HG03442 (cell line): ENCODE measurements around the gene MAPK1IP1L.
A peak's percentile ranks its signal among the peaks of the same experiment; 100 is the strongest.
"Not testable (repeated sequence)": the region's sequence is repeated elsewhere in the genome, so short reads cannot be mapped to it uniquely, and the experiment has no call there.

Experiments
- ATAC-seq: cut with Tn5 transposase; IDR thresholded peaks from one replicate; pipeline ENCODE4 v1.9.1; 2021; ENCODE audit warnings: mild to moderate bottlenecking, moderate library complexity; ENCODE audit not compliant: unreplicated experiment

MAPK1IP1L gene

DNA sequence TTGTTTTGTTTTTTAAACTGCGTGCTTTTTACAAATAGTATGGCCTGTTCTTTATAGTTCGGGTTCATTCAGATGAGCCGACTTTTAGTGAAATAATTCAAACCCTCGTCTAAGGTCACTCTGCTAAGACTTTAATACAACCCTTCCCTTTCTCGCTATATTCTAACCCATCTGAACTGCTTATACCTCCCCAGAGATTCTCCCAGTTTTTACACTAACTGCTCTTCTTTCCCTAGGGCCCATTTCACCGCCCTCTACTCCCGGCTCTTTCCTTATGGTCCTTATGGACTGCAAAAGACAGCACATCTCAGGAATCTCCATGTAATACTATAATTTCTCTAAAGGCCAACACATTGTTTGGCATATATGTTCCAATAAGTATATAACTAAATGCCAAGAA lies 2.1 kb downstream of the MAPK1IP1L start:
- ATAC-seq, result no peak

DNA sequence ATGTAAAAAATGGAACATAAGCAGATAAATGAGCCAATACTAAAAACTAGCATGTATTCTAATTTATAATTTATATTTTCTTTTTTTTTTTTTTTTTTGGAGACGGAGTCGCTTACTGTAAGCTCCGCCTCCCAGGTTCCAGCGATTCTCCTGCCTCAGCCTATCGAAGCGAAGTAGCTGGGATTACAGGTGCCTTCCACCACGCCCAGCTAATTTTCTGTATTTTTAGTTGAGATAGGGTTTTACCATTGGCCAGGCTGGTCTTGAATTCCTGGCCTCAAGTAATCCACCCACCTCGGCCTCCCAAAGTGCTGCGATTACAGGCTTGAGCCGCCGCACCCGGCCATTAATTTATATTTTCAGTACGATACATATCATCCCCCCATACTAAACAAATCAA lies 2.7 kb downstream of the MAPK1IP1L start:
- no peak for ATAC-seq

DNA sequence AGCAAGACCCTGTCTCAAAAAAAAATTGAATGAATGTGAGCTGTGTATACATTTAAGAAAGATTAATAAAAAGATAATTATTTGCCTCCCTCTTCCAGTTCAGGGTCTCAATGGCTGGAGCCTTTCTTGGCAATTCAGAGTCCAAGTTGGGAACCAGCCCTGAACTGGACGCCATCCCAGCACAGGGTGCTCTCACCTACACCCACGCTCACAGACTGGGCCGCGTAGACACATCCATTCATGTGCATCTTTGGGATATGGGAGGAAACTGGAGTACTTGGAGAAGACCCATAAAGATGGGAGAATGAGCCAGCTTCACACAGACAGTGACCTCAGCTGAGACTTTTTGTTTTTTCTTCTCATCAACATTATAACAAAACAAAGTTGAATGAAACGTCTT lies 6.5 kb downstream of the MAPK1IP1L start:
- no peak for ATAC-seq

DNA sequence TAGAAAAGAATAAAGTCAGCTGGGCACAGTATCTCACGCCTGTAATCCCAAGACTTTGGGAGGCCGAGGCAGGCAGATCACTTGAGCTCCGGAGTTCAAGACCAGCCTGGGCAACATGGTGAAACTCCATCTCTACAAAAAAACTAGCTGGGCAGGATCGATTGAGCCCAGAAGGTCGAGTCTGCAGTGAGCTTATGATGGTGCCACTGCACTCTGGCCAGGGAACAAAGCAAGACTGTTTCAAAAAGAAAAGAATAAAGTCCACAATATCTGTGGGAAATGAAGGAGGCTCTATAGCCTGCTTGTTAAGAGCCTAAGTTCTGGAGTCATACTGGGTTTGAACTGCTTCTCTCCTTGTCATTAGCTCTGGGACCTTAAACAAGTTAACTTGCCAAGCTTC lies 7.9 kb downstream of the MAPK1IP1L start:
- ATAC-seq, result no peak

DNA sequence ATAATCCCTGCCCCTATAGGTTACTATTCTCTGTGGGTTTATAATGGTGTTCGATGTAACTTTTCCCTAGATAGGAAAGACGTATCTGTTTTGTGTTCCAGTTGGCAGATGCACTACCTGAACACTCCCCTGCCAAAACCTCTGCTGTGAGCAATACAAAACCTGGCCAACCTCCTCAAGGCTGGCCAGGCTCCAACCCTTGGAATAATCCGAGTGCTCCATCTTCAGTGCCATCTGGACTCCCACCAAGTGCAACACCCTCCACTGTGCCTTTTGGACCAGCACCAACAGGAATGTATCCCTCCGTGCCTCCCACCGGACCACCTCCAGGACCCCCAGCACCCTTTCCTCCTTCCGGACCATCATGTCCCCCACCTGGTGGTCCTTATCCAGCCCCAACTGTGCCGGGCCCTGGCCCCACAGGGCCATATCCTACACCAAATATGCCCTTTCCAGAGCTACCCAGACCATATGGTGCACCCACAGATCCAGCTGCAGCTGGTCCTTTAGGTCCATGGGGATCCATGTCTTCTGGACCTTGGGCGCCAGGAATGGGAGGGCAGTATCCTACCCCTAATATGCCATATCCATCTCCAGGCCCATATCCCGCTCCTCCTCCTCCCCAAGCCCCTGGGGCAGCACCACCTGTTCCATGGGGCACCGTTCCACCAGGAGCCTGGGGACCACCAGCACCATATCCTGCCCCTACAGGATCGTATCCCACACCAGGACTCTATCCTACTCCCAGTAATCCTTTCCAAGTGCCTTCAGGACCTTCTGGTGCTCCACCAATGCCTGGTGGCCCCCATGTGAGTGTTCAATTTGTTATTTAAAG lies 11.3 kb downstream of the MAPK1IP1L start:
- ATAC-seq, result no peak

DNA sequence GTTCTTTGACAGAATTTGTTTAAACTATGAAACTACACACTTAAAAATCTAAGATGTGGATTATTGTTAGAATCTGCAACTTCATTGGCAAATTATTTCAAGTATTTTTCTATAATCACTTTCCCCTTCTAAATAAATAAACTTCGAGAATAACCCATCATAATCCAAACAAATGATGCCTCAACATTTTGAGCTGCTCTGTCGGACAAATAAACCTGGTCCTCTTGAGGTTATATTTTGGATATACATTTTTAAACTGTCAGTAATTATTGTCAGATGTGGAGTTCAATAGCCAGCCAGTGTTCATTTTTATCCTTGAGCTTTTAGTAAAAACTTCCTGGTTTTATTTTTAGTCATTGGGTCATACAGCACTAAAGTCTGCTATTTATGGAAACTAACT lies 13.4 kb downstream of the MAPK1IP1L start:
- ATAC-seq, result not testable (repeated sequence)

DNA sequence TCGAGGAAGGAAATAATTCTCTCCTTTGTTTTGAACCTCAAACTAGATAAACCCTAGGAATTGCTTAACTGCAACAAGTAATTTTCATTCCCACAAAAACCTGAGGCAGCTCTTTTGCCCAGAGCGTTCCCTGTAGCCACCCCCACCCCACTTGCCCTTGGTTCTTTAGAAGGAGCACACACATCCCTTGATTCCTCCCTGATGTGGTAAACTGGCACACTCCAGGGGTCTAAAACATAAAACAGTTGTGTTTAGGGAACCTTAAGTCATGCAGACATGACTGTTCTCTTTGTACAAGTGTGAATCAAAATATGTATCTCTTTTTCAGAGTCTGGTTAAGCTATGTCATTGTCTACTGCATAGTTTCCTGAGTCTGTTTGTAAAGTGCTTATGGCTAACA lies 14.0 kb downstream of the MAPK1IP1L start:
- no peak for ATAC-seq

DNA sequence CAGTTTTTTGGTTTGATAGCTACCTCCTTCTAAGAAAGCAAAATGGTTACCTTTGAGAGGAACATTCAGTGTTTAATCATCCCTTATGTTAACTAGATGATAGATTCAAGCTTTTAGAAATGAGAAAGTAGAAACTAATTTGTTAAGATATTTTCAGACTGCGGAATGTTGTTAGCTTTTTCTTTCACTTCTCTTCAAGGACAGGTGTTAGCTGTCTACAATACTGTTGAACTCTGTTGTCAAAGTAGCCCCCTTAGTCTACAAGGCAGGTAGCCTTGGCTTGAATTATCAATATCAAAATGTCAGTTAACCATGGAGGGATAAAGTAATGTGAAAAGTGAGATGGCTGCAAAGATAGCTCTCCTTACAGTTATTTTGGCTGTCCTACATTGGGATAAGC lies 14.8 kb downstream of the MAPK1IP1L start:
- no peak for ATAC-seq

DNA sequence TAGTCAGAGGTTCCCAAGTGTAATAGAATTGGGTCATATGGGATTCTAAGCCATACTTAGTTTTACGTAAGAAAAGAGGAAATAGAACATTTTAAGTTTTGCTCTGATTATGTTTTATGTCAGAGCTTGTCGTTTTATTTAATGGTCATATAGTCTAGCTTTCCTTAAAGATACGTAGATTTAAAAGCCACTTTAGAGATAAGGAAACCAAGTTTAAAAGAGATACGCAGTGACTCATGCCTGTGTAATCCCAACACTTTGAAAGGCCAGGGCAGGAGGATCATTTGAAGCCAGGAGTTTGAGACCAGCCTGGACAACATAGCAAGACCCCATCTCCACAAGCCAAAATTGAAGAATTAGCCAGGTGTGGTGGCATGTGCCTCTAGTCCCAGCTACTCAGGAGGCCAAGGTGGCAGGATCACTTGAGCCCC lies 19.5 kb downstream of the MAPK1IP1L start:
- ATAC-seq, result no peak

DNA sequence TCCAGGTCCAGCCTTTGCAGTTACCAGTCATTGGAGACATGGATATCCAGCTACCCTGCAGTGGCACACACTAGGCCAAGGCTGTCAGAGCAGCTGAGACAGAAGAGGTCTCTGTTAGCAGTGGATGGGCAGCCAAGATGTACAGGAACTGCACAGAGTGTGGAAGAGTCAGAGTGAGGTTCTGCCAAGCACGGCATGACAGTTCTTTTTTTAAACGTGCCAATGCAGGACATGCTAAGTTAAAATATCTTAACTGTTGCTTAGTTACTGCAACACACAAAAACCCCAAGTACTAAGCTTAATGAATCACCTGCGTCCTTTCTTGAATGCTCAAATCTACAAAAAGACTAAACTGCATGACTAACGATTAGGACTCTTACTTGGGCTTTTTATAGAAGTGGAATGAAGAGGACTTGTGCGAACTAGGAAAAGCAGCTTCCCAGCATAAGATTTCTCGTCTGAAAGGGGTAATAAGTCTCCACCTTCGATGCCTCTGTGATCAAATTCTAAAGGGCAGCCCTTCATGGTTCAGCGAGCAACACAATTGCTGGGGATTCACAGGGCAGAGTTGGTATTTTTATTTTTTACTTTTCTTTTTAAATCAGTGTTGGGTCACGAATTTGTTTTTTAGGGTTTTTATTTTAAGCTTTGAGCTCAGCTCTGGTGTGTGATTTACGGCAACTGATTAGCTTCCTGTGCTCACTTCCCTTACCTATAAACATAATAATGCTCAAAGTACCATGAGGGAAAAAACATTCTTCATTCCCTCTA lies 20.6 kb downstream of the MAPK1IP1L start:
- ATAC-seq, result peak; percentile 41

DNA sequence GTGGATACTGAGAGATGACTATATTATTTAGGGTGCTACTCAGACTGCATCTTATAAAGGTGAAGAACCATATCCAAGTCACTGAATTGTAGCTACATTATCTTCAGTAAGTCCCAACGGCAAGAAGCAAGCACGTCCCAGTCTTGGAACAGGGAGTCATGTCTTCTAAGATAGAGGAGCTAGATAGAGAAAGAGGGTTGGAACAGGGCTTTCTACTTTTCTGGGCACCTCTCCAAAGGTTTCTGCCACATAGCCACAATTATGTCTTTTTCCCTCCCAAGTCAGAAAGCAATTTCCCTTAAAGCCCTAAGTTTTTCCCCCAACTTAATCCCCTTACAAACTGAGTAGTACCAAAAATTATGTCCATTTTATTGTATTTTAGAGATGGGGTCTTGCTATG lies 22.4 kb downstream of the MAPK1IP1L start:
- ATAC-seq, result no peak

DNA sequence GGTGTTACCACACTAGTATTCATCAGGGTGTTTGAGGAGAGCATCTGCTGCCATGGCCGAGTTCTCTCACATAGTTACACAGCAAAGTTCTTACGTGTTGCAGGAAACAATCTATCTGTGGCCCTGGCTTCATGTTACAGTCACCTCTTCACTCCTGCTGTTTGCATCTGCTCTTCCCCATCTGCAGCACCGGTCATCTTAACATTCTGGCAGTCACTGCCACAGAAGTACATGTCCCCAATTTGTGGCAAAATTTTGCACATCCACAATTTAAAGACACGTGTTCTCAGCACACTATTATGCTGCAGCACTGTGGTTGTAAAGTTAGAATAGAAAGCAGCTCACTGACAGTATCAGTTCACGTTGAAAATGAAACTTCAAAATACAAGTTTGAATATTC lies 23.2 kb downstream of the MAPK1IP1L start:
- ATAC-seq, result peak; percentile 36

DNA sequence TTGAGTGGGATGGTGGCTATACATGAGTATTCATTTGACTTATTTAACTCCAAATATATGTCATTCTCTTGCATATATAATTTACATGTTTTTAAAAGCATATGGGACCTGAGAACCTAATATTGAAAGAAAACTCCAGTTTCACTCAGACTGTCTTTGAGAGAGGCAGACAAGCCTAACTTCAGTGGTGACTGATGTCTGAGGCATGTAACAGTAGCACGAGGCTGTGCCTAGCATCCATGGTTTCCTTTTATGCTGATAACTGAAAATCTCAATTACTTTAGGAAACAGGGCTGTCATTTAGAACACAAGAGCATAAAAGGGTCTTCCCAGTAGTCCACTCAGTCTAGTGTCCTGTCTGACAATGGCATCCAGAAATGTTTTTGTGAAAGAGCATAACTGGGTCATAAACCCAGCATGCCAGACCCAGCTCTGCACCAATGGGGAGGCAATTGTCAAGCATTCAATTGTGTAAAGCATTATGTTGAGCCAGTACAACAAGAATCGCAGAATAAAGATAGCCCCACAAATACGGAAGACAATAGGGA lies 24.3 kb downstream of the MAPK1IP1L start:
- ATAC-seq, result no peak

DNA sequence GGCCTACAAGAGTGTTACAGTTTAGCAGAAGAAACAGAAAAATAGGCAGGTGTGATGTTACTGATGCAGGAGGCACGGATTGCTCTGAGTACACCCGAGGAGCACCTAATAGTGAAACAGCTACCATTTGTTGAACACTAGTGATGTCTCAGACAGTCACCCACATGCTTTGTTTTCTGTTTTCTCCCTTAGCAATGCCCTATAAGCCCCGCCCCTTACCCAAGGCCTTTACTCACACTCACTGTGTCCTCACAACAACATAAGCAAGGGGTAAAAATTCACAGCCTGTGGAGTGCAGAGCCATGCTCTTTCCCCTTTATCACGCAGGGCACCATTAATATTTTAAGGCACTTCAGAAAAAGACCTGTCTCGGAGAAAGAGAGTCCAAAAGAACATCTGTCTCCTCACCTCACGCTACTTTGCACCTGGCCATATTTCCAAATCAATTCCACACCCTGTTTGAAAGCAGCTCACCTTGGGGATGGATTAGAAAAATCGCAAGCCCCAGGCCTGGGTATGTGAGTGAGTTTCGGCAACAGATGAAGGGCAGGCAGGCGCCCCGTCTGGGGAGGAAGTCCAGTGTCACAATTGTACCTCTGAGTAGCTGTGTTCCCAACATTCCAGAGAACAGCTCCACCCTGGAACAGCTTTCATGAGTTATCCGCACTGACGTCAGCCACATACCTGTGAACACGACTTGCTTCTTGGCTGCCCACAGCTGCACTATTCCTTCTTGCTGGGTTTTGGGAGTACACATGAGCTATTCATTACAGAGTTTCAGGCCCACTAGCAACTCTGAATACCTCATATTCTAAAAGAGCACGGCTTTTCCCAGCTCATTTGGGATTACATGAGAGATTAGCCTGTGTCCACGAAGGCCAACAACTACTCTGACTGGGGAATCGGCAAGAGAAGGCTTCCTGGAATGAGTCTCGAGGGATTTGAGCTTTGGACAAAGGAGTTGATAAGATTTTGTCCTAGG lies 26.0 kb downstream of the MAPK1IP1L start:
- no peak for ATAC-seq

DNA sequence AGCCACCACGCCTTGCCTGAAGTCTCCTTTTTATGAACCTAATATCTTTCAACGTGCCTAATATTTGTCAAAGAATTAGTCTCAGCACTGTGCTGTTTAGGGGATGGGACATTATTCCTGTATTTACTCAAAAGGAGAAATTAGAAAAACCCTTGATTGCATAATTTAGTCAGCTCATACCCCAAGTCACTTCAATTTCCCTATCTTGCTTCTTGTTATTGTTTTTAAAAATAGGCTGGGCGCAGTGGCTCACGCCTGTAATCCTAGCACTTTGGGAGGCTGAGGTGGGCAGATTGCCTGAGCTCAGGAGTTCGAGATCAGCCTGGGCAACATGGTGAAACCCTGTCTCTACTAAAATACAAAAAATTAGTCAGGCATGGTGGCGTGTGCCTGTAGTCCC lies 28.5 kb downstream of the MAPK1IP1L start:
- not testable (repeated sequence) for ATAC-seq

DNA sequence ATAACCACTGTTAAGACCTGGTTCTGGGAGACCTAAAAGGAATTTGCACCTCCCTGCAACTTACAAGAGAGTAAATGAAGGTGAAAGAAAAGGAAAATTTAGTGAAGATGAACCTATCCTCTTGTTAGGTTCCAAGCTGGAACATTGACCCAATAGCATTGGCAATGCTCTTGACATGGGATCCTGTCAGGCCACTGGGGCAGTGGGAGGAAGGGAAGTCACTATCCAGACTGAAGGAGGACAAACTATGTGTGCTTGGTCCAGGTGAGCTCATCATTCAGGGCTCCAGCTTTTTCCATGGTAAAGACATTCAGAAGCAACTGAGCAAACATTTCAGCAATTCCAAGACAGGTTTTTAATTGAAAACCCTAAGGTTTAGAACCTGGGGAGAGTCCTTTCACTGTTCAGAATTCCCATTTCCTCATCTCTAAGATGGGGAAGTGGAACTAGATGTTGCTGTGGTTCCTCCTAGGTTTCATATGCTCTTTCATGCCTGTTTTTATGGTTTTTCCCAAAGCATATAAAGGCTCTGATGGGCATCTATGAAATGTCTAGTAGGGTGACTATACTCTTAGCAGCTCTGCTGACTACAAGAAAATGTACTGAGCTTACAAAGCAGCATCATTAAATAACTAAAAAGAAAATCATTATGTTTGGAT lies 33.1 kb downstream of the MAPK1IP1L start:
- no peak for ATAC-seq

DNA sequence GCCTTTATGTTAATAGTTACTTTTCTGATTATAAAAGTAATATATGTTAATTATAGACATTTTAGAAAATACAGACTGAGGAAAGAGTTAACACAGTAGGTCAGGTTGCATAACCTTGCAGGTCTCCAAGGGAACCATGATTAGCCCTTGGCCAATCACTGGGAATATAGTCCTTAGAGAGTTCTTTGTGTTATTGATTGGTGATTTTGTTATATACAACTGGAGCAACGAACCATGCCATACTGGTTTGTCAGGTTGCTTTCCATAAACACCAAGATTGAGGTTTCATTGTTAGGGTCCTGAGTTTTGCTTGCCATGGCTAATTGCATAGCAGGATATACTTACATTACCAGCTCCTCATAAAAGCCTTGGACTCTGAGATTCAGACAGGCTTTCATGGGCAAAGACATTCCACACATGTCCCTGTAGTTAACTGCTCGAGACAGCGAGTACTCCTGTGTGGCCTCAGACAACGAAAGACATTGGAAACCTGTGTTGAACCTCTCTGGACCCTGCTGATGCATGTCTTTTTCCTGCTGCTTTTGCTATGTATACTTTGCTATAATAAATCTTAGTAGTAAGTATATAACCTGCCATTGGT lies 33.7 kb downstream of the MAPK1IP1L start:
- no peak for ATAC-seq

DNA sequence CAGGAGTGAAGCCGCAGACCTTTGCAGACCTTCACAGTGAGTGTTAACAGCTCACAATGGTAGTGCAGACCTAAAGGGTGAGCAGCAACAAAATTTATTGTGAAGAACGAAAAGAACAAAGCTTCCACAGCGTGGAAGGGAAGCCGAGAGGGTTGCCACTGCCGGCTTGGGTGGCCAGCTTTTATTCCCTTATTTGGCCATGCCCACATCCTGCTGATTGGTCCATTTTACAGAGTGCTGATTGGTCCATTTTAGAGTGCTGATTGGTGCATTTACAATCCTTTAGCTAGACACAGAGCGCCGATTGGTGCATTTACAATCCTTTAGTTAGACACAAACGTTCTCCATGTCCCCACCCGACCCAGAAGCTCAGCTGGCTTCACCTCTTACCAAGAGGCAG lies 35.5 kb downstream of the MAPK1IP1L start:
- ATAC-seq, result no peak

DNA sequence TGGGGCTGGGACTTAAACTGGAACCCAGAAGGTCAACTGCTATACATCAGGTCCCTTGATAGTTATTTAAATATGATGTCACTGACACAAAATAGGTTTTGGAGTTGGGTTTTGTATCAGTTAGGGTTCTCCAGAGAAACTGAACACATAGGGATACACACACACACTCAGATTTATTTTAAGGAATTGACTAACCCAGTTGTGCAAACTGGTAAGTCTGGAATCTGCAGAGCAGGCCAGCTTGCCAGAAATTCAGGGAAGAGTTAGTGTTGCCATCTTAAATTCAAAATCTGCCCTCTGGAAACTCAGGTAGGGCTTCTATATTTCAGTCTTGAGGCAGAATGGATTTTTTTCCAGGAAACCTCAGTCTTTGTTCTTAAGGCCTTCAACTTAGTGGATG lies 36.9 kb downstream of the MAPK1IP1L start:
- no peak for ATAC-seq

DNA sequence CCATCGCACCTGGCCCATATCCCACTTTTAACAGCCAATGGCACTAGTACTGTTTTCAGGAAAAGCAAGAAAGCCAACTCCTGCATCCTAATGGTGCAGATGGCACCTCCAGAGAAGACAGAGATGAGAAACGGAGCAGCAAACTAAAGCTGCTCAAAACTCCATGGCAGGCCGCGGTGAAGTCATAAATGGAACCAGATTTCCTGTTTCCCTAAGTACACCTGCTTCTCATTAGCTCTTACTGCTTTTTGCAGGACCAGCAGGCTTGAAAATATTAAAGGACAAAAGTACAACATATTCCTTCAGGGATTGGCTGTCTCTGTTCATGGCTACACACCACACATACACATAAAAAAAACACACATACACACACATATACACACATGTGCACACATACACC lies 40.9 kb downstream of the MAPK1IP1L start:
- no peak for ATAC-seq
